GM23338 (cell line): ENCODE measurements around the gene CD48. TPM values are rescaled to one million over a fixed set of nuclear protein-coding genes. Genes with fewer than 3 reads are reported as not detected.

Experiments
- ATAC-seq: fragments of 200-7000 bp; cut with Tn5 transposase; 3 replicates; pipeline ENCODE4 v1.9.1; 2020
- DNase-seq: peaks from one replicate; pipeline ENCODE4 v3.0.0-alpha.2; 2015; ENCODE audit warnings: low spot score
- H2AFZ ChIP-seq: fragments of 200-600 bp; sonication (generic); 2 replicates; pipeline ENCODE4 v1.8.0; 2016; ENCODE audit warnings: antibody characterized with exemption, mild to moderate bottlenecking, moderate library complexity
- H3F3A ChIP-seq: fragments of 200-600 bp; sonication (generic); replicated peaks from 2 replicates; pipeline ENCODE4 v1.8.0; 2017; ENCODE audit warnings: antibody characterized with exemption, mixed run types, low read depth
- H3K27ac ChIP-seq: fragments of 200-600 bp; sonication (generic); 2 replicates; pipeline ENCODE4 v1.6.1; 2016; ENCODE audit warnings: low read depth
- H3K27me3 ChIP-seq: fragments of 200-600 bp; sonication (generic); 2 replicates; pipeline ENCODE4 v1.8.0; 2016; ENCODE audit warnings: mild to moderate bottlenecking, mixed run types, moderate library complexity; ENCODE audit not compliant: insufficient read depth
- H3K36me3 ChIP-seq: fragments of 200-600 bp; sonication (generic); 2 replicates; pipeline ENCODE4 v1.8.0; 2016; ENCODE audit warnings: mild to moderate bottlenecking; ENCODE audit not compliant: insufficient read depth
- H3K4me1 ChIP-seq: fragments of 200-600 bp; sonication (generic); 2 replicates; pipeline ENCODE4 v1.8.0; 2016; ENCODE audit warnings: mild to moderate bottlenecking, moderate library complexity; ENCODE audit not compliant: insufficient read depth
- H3K4me2 ChIP-seq: fragments of 200-600 bp; sonication (generic); 2 replicates; pipeline ENCODE4 v1.7.1; 2017; ENCODE audit warnings: mixed run types
- H3K4me3 ChIP-seq: fragments of 200-600 bp; sonication (generic); 2 replicates; pipeline ENCODE4 v1.6.1; 2016; ENCODE audit warnings: mixed run types
- H3K79me2 ChIP-seq: fragments of 200-600 bp; sonication (generic); replicated peaks from 2 replicates; pipeline ENCODE4 v1.8.0; 2017; ENCODE audit warnings: mild to moderate bottlenecking; ENCODE audit not compliant: insufficient read depth
- H3K9me2 ChIP-seq: fragments of 200-600 bp; sonication (generic); 2 replicates; pipeline ENCODE4 v1.8.0; 2017; ENCODE audit not compliant: insufficient read depth
- H4K20me1 ChIP-seq: fragments of 200-600 bp; sonication (generic); replicated peaks from 2 replicates; pipeline ENCODE4 v1.8.0; 2017; ENCODE audit warnings: mild to moderate bottlenecking; ENCODE audit not compliant: insufficient read depth
- H3K27ac Mint-ChIP-seq: 2 replicates; pipeline ENCODE4 v1.8.0; 2020; ENCODE audit warnings: inconsistent platforms, mild to moderate bottlenecking, moderate library complexity, mixed read lengths
- H3K27me3 Mint-ChIP-seq: 3 replicates; pipeline ENCODE4 v1.8.0; 2022; ENCODE audit warnings: low read depth, mild to moderate bottlenecking, moderate library complexity, mixed read lengths, inconsistent platforms; ENCODE audit not compliant: insufficient read depth, poor library complexity
- H3K36me3 Mint-ChIP-seq: 3 replicates; pipeline ENCODE4 v1.8.0; 2021; ENCODE audit warnings: low read depth, mild to moderate bottlenecking, inconsistent platforms, moderate library complexity, mixed read lengths
- H3K4me1 Mint-ChIP-seq: 3 replicates; pipeline ENCODE4 v1.8.0; 2020; ENCODE audit warnings: mild to moderate bottlenecking, inconsistent platforms, mixed read lengths
- H3K4me3 Mint-ChIP-seq: 3 replicates; pipeline ENCODE4 v1.8.0; 2021; ENCODE audit warnings: moderate library complexity, mild to moderate bottlenecking, inconsistent platforms, mixed read lengths
- H3K9me3 Mint-ChIP-seq: 3 replicates; pipeline ENCODE4 v1.8.0; 2020; ENCODE audit warnings: moderate library complexity, mild to moderate bottlenecking, inconsistent platforms, mixed read lengths
- CREB1 ChIP-seq: fragments of 250-450 bp; sonication (Bioruptor Pico); IDR thresholded peaks from 2 replicates; pipeline ENCODE4 v1.5.0; 2020; ENCODE audit warnings: low read depth, mild to moderate bottlenecking, moderate library complexity
- EZH2 ChIP-seq: fragments of 200-600 bp; sonication (generic); IDR thresholded peaks from one replicate; pipeline ENCODE4 v1.8.0; 2017; ENCODE audit warnings: antibody characterized with exemption, mild to moderate bottlenecking, low read depth; ENCODE audit not compliant: unreplicated experiment
- EZH2phosphoT487 ChIP-seq: fragments of 200-600 bp; sonication (generic); IDR thresholded peaks from one replicate; pipeline ENCODE4 v1.8.1; 2018; ENCODE audit warnings: antibody characterized with exemption; ENCODE audit not compliant: unreplicated experiment
- JUNB ChIP-seq: IDR thresholded peaks from one replicate; pipeline ENCODE4 v1.6.1; 2016; ENCODE audit warnings: antibody characterized with exemption; ENCODE audit not compliant: unreplicated experiment
- NANOG ChIP-seq: IDR thresholded peaks from 2 replicates; pipeline ENCODE4 v1.6.1; 2016; ENCODE audit warnings: antibody characterized with exemption, borderline replicate concordance
- POLR2AphosphoS5 ChIP-seq: IDR thresholded peaks from 2 replicates; pipeline ENCODE4 v1.6.1; 2016; ENCODE audit warnings: antibody characterized with exemption, low read depth
- STAT1 ChIP-seq: IDR thresholded peaks from one replicate; pipeline ENCODE4 v1.6.1; 2016; ENCODE audit warnings: antibody characterized with exemption; ENCODE audit not compliant: unreplicated experiment
- ZNF114 ChIP-seq: fragments of 250-450 bp; sonication (Bioruptor Pico); IDR thresholded peaks from 2 replicates; pipeline ENCODE4 v1.5.0; 2020; ENCODE audit warnings: mild to moderate bottlenecking, moderate library complexity
- ZNF331 ChIP-seq: fragments of 250-450 bp; sonication (Bioruptor Pico); IDR thresholded peaks from 2 replicates; pipeline ENCODE4 v1.5.0; 2020; ENCODE audit warnings: low read depth, mild to moderate bottlenecking, moderate library complexity
- polyA plus RNA-seq: library from polyadenylated mRNA; unstranded; fragments of >200 nt; fragmentation: Nextera tagmentation; extraction: Ambion mirVana; gene quantifications from 2 replicates; pipeline ENCODE4 v1.2.1, GENCODE V29; 2016
- total RNA-seq: library from RNA; depleted of rRNA; stranded (reverse); fragments of >200 nt; shearing (Covaris generic); gene quantifications from 2 replicates; pipeline ENCODE4 v1.2.3, GENCODE V29; 2014
- TF ChIP-seq, protein P1 (sequence below): fragments of 250-450 bp; sonication (Bioruptor Pico); IDR thresholded peaks from 2 replicates; pipeline ENCODE4 v1.5.0; 2020; ENCODE audit warnings: mild to moderate bottlenecking, moderate library complexity
- TF ChIP-seq, protein P2 (sequence below): IDR thresholded peaks from one replicate; pipeline ENCODE4 v1.6.1; 2018; ENCODE audit warnings: antibody characterized with exemption; ENCODE audit not compliant: unreplicated experiment
- TF ChIP-seq, protein P3 (sequence below), 2 experiments: fragments of 200-600 bp in 1 of 2; sonication (generic) in 1 of 2; conservative IDR thresholded peaks; 2 replicates each; pipeline versions ENCODE4 v1.5.1 to v1.6.1; 2016 to 2017; ENCODE audit warnings: antibody characterized with exemption in 2 of 2, low read depth in 2 of 2, mild to moderate bottlenecking in 2 of 2, moderate library complexity in 1 of 2
- TF ChIP-seq, protein P4 (sequence below): IDR thresholded peaks from 2 replicates; pipeline ENCODE4 v1.6.1; 2016; ENCODE audit warnings: antibody characterized with exemption

Gene CD48
- total and polyA plus RNA-seq, 2 experiments from 2014 or later: 0.34 to 0.45 TPM

DNA sequence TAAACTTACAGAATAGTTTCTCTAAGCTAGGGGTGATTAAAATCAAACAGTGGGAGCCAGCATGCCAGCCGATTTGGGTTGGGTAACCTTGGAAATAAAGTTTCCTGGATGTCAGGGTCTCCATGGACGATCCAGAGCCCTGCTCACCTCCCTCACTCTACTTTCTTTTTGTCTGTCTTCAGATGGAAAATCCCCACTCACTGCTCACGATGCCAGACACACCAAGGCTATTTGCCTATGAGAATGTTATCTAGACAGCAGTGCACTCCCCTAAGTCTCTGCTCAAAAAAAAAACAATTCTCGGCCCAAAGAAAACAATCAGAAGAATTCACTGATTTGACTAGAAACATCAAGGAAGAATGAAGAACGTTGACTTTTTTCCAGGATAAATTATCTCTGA lies 41.3 kb upstream of the CD48 start:
- Histone ChIP-seq H2AFZ (no peak overlapping the region), H3K4me1 (peaks cover 1% of the 10 kb centered on the region; the same call in 1 of the 2 replicates), H3F3A (no peaks in the 10 kb centered on the region), H3K79me2 (no peaks in the 10 kb centered on the region), H3K27me3 (no peaks in the 10 kb centered on the region), H3K4me3 (no peak overlapping the region), H3K27ac (no peak overlapping the region), H3K9me2 (peaks cover 21% of the 10 kb centered on the region), H4K20me1 (no peaks in the 10 kb centered on the region), H3K36me3 (no peaks in the 10 kb centered on the region), H3K4me2 (no peak overlapping the region)
- no peak overlapping the region for H3K4me3 Mint-ChIP-seq
- no peaks in the 10 kb centered on the region; the same call in 2 of the 3 replicates for H3K9me3 Mint-ChIP-seq
- no peaks in the 10 kb centered on the region; the same call in 2 of the 3 replicates for H3K4me1 Mint-ChIP-seq
- DNase-seq: no peak
- ATAC-seq: no peak
- TF ChIP-seq, protein P1, sequence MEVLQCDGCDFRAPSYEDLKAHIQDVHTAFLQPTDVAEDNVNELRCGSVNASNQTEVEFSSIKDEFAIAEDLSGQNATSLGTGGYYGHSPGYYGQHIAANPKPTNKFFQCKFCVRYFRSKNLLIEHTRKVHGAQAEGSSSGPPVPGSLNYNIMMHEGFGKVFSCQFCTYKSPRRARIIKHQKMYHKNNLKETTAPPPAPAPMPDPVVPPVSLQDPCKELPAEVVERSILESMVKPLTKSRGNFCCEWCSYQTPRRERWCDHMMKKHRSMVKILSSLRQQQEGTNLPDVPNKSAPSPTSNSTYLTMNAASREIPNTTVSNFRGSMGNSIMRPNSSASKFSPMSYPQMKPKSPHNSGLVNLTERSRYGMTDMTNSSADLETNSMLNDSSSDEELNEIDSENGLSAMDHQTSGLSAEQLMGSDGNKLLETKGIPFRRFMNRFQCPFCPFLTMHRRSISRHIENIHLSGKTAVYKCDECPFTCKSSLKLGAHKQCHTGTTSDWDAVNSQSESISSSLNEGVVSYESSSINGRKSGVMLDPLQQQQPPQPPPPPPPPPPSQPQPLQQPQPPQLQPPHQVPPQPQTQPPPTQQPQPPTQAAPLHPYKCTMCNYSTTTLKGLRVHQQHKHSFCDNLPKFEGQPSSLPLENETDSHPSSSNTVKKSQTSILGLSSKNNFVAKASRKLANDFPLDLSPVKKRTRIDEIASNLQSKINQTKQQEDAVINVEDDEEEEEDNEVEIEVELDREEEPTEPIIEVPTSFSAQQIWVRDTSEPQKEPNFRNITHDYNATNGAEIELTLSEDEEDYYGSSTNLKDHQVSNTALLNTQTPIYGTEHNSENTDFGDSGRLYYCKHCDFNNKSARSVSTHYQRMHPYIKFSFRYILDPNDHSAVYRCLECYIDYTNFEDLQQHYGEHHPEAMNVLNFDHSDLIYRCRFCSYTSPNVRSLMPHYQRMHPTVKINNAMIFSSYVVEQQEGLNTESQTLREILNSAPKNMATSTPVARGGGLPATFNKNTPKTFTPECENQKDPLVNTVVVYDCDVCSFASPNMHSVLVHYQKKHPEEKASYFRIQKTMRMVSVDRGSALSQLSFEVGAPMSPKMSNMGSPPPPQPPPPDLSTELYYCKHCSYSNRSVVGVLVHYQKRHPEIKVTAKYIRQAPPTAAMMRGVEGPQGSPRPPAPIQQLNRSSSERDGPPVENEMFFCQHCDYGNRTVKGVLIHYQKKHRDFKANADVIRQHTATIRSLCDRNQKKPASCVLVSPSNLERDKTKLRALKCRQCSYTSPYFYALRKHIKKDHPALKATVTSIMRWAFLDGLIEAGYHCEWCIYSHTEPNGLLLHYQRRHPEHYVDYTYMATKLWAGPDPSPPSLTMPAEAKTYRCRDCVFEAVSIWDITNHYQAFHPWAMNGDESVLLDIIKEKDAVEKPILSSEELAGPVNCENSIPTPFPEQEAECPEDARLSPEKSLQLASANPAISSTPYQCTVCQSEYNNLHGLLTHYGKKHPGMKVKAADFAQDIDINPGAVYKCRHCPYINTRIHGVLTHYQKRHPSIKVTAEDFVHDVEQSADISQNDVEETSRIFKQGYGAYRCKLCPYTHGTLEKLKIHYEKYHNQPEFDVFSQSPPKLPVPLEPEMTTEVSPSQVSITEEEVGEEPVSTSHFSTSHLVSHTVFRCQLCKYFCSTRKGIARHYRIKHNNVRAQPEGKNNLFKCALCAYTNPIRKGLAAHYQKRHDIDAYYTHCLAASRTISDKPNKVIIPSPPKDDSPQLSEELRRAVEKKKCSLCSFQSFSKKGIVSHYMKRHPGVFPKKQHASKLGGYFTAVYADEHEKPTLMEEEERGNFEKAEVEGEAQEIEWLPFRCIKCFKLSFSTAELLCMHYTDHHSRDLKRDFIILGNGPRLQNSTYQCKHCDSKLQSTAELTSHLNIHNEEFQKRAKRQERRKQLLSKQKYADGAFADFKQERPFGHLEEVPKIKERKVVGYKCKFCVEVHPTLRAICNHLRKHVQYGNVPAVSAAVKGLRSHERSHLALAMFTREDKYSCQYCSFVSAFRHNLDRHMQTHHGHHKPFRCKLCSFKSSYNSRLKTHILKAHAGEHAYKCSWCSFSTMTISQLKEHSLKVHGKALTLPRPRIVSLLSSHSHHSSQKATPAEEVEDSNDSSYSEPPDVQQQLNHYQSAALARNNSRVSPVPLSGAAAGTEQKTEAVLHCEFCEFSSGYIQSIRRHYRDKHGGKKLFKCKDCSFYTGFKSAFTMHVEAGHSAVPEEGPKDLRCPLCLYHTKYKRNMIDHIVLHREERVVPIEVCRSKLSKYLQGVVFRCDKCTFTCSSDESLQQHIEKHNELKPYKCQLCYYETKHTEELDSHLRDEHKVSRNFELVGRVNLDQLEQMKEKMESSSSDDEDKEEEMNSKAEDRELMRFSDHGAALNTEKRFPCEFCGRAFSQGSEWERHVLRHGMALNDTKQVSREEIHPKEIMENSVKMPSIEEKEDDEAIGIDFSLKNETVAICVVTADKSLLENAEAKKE (CRISPR knock-in tag): no peak
- TF ChIP-seq EZH2phosphoT487 (no peak), EZH2 (no peak), ZNF114 (CRISPR knock-in tag) (no peak), CREB1 (CRISPR knock-in tag) (no peak), POLR2AphosphoS5 (no peak), ZNF331 (CRISPR knock-in tag) (no peak), STAT1 (no peak), JUNB (no peak), NANOG (no peak)
- TF ChIP-seq, protein P2, sequence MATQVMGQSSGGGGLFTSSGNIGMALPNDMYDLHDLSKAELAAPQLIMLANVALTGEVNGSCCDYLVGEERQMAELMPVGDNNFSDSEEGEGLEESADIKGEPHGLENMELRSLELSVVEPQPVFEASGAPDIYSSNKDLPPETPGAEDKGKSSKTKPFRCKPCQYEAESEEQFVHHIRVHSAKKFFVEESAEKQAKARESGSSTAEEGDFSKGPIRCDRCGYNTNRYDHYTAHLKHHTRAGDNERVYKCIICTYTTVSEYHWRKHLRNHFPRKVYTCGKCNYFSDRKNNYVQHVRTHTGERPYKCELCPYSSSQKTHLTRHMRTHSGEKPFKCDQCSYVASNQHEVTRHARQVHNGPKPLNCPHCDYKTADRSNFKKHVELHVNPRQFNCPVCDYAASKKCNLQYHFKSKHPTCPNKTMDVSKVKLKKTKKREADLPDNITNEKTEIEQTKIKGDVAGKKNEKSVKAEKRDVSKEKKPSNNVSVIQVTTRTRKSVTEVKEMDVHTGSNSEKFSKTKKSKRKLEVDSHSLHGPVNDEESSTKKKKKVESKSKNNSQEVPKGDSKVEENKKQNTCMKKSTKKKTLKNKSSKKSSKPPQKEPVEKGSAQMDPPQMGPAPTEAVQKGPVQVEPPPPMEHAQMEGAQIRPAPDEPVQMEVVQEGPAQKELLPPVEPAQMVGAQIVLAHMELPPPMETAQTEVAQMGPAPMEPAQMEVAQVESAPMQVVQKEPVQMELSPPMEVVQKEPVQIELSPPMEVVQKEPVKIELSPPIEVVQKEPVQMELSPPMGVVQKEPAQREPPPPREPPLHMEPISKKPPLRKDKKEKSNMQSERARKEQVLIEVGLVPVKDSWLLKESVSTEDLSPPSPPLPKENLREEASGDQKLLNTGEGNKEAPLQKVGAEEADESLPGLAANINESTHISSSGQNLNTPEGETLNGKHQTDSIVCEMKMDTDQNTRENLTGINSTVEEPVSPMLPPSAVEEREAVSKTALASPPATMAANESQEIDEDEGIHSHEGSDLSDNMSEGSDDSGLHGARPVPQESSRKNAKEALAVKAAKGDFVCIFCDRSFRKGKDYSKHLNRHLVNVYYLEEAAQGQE: no peak
- TF ChIP-seq, protein P3, sequence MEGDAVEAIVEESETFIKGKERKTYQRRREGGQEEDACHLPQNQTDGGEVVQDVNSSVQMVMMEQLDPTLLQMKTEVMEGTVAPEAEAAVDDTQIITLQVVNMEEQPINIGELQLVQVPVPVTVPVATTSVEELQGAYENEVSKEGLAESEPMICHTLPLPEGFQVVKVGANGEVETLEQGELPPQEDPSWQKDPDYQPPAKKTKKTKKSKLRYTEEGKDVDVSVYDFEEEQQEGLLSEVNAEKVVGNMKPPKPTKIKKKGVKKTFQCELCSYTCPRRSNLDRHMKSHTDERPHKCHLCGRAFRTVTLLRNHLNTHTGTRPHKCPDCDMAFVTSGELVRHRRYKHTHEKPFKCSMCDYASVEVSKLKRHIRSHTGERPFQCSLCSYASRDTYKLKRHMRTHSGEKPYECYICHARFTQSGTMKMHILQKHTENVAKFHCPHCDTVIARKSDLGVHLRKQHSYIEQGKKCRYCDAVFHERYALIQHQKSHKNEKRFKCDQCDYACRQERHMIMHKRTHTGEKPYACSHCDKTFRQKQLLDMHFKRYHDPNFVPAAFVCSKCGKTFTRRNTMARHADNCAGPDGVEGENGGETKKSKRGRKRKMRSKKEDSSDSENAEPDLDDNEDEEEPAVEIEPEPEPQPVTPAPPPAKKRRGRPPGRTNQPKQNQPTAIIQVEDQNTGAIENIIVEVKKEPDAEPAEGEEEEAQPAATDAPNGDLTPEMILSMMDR (conservative IDR thresholded peaks at IDR 0.05; ENCODE audit: low read depth in 2 of 2): no peak
- TF ChIP-seq, protein P4, sequence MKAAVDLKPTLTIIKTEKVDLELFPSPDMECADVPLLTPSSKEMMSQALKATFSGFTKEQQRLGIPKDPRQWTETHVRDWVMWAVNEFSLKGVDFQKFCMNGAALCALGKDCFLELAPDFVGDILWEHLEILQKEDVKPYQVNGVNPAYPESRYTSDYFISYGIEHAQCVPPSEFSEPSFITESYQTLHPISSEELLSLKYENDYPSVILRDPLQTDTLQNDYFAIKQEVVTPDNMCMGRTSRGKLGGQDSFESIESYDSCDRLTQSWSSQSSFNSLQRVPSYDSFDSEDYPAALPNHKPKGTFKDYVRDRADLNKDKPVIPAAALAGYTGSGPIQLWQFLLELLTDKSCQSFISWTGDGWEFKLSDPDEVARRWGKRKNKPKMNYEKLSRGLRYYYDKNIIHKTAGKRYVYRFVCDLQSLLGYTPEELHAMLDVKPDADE: no peak
- H3K27ac Mint-ChIP-seq: no peak overlapping the region
- H3K27me3 Mint-ChIP-seq: peaks cover 3% of the 10 kb centered on the region
- H3K36me3 Mint-ChIP-seq: no peaks in the 10 kb centered on the region
